Adrenal gland (tissue), 12 donors: Measurements from ENCODE around the gene LAMA2. TPM values are rescaled to one million over a fixed set of nuclear protein-coding genes. Genes with fewer than 3 reads are reported as not detected.

ENCODE experiments used
- DNase-seq, 7 donors: peaks; one replicate each; pipeline ENCODE4 v3.0.0-alpha.2; 2019 to 2020
- H3K27ac ChIP-seq, 5 donors: fragments of 200-600 bp; sonication (generic) in 4 of 5; 1 replicate in 3 of 5; 2 replicates in 2 of 5; pipeline versions ENCODE4 v1.5.1 to v1.8.0; 2016 to 2020; ENCODE audit warnings: mild to moderate bottlenecking in 1 of 5
- H3K27me3 ChIP-seq: fragments of 200-600 bp; 2 replicates; pipeline ENCODE4 v1.8.0; 2021
- H3K36me3 ChIP-seq, 2 donors: fragments of 200-600 bp; replicated peaks in 1 of 2; 1 replicate in 1 of 2; 2 replicates in 1 of 2; pipeline versions ENCODE4 v1.5.1 to v1.8.0; 2018 to 2022
- H3K4me1 ChIP-seq, 2 donors: fragments of 200-600 bp; replicated peaks in 1 of 2; 1 replicate in 1 of 2; 2 replicates in 1 of 2; pipeline versions ENCODE4 v1.5.1 to v1.8.0; 2018 to 2021
- H3K4me3 ChIP-seq, 4 donors: fragments of 200-600 bp; sonication (generic) in 3 of 4; one replicate each; pipeline ENCODE4 v1.5.1; 2016 to 2018
- H3K9me3 ChIP-seq, 3 donors: fragments of 200-600 bp; sonication (generic) in 1 of 3; replicated peaks in 1 of 3; 1 replicate in 2 of 3; 2 replicates in 1 of 3; pipeline versions ENCODE4 v1.5.1 to v1.8.0; 2016 to 2021
- POLR2A ChIP-seq, 2 donors: fragments of 450-650 bp; IDR thresholded peaks; one replicate each; pipeline ENCODE4 v1.6.1; 2017; ENCODE audit warnings: antibody characterized with exemption in 2 of 2, mild to moderate bottlenecking in 2 of 2, moderate library complexity in 1 of 2
- WGBS, 4 donors: extraction: QIAGEN DNeasy Blood & Tissue Kit in 2 of 4; methylation state at CpG; one replicate each; pipeline versions ENCODE4 v1.1.5 to v1.1.7; 2013 to 2017; 5-methylcytosine and 5-hydroxymethylcytosine counted together
- intact Hi-C, 2 donors: fragments of 100-400 bp; cut with DNase I; formaldehyde crosslinking; loops; one replicate each; pipeline versions ENCODE4 v1.14.1 to v1.15.0; 2022 to 2023
- polyA plus RNA-seq, 3 donors: library from polyadenylated mRNA; stranded (reverse); fragments of 200-250 nt in 2 of 3; fragments of 350-450 nt in 1 of 3; fragmentation: Illumina TruSeq in 1 of 3; extraction: RNeasy Lipid Tissue Mini Kit (QIAGEN cat#74804) in 1 of 3; gene quantifications; one replicate each; pipeline ENCODE4 v1.2.3, GENCODE V29; 2013 to 2014
- total RNA-seq, 9 donors: library from RNA; depleted of rRNA in 4 of 9; stranded (reverse); fragments of >200 nt in 4 of 9; fragments of 120-200 nt in 1 of 9; fragmentation: NEBNext Ultra II Directional in 1 of 9; extraction: Animal tissue kit (Norgen Biotek cat#: 25700) in 1 of 9; gene quantifications; one replicate each; pipeline versions ENCODE4 v1.1.0 to v1.2.4, GENCODE V29; 2013 to 2023
- TF ChIP-seq, protein P1 (sequence below), 6 experiments: fragments of 450-650 bp in 4 of 6; fragments of 200-600 bp in 2 of 6; sonication (generic) in 1 of 6; IDR thresholded peaks; 1 replicate in 5 of 6; 2 replicates in 1 of 6; pipeline versions ENCODE4 v1.5.1 to v1.8.0; 2016 to 2021; ENCODE audit warnings: antibody characterized with exemption in 6 of 6, mild to moderate bottlenecking in 2 of 6, moderate library complexity in 1 of 6
- donor health status: healthy with polysubstance abuse.
- donor health status: Bipolar disorder and iron deficiency.
- donor health status: DM: yes; HTN: yes; CAD: no.
- donor health status: DM: no; HTN: no; CAD: no.
- donor health status: DM: no; HTN: no; CAD: no.
- donor health status: DM: yes; HTN: yes; CAD: no.

The LAMA2 gene
- total and polyA plus RNA-seq, 12 donors: 5.8 to 105 (median 38.9) TPM

DNA sequence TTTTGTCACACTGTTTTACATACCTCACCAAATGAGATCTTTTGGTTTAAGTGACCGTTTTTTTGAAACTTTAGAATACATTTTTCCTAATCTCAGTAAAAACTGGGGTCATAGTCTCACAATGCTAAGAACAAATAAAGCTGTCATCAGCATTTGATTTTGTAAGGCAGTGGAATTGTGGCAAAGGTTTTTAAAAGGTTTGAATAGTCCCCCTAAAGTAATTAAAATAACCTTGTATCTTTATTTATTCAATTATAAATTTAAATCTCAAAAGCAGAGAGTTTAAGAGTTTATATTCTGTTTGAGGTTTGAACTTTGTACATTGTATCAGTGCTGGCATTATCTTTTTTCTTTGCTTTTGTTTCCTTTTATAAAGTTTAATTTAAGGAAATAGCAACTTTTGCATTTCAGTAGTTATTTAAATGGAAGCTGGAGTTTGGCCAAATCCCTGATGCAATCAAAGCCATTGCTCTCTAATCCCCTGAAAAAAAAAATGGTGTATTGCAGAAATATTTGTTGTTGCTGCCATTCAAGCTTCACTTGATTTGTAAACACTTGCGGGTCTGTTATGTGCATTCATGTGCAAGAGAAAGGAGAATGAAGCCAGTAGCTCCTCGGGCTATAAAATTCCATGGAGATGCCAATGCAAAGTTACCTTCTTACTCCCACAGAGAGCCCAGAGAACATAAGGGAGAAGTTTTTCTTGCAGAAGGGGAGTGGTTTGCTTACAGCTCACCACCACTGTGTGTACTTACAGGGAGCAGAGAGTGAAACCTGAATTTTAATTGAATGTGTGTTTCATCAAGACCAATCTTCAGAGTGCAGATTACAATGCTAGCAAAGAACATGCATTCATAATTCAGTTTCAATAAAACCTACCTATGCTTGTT lies 435.2 kb downstream of the LAMA2 start:
- WGBS, 4 donors: 36 to 45% (median 43%) methylated on average over 3 of the region's 3 CpGs
- Histone ChIP-seq H3K4me3 (no peak overlapping the region), H3K9me3 (no peaks in the 10 kb centered on the region), H3K4me1 (no peaks in the 10 kb centered on the region), H3K27ac (no peak overlapping the region), H3K36me3 (no peaks in the 10 kb centered on the region), H3K27me3 (no peaks in the 10 kb centered on the region)
- intact Hi-C loops: no loop called here
- TF ChIP-seq, protein P1, sequence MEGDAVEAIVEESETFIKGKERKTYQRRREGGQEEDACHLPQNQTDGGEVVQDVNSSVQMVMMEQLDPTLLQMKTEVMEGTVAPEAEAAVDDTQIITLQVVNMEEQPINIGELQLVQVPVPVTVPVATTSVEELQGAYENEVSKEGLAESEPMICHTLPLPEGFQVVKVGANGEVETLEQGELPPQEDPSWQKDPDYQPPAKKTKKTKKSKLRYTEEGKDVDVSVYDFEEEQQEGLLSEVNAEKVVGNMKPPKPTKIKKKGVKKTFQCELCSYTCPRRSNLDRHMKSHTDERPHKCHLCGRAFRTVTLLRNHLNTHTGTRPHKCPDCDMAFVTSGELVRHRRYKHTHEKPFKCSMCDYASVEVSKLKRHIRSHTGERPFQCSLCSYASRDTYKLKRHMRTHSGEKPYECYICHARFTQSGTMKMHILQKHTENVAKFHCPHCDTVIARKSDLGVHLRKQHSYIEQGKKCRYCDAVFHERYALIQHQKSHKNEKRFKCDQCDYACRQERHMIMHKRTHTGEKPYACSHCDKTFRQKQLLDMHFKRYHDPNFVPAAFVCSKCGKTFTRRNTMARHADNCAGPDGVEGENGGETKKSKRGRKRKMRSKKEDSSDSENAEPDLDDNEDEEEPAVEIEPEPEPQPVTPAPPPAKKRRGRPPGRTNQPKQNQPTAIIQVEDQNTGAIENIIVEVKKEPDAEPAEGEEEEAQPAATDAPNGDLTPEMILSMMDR (IDR thresholded peaks at IDR 0.05): no peak
- TF ChIP-seq POLR2A (IDR thresholded peaks at IDR 0.05): no peak
- no peak for DNase-seq

DNA sequence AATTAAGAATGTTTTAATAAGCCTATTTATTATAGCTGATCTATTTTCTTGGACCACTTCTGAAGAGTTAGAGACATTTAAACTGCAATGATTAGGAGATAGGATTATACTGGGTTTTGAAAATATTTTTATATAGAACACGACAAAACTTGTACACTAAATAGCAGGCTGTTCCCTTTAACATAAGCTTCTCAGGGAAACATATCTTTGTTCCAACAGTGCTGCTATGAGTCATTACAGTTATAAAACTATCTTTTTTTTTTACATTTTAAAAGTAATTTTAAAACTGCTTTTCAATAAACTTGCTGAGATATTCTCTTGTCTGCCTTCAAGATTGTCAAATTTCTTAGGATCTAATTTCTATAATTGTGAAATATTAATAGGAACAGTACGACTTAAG lies 438.0 kb downstream of the LAMA2 start:
- 74 to 83% (median 81%) methylated on average over 2 of the region's 2 CpGs for WGBS, 4 donors
- intact Hi-C loops: no loop called here
- H3K9me3 ChIP-seq: no peaks in the 10 kb centered on the region
- H3K27me3 ChIP-seq: no peaks in the 10 kb centered on the region
- DNase-seq: no peak
- H3K4me3 ChIP-seq: no peak overlapping the region
- no peak overlapping the region for H3K27ac ChIP-seq
- H3K4me1 ChIP-seq: no peaks in the 10 kb centered on the region
- H3K36me3 ChIP-seq: no peaks in the 10 kb centered on the region
- TF ChIP-seq, protein P1 (IDR thresholded peaks at IDR 0.05): no peak
- TF ChIP-seq POLR2A (IDR thresholded peaks at IDR 0.05): no peak

DNA sequence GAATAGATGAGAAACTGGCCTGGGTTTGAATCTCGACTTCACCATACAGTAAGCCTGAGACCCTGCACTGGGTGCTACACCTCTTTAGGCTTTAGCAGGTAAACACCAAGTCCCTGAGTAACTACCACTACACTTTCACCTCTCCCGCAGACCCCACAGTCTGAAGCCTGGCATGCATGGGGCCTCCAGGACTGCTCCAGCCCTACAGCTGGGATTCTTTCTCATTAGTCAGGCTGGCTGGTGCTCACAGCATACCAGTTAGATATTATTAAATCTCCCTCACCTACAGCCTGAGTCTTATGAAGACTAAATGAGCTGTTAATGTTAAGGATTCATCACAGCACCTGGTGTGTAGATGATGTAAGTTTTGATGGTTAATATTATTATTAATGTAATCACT lies 438.4 kb downstream of the LAMA2 start:
- DNase-seq: no peak
- H3K4me1 ChIP-seq: no peaks in the 10 kb centered on the region
- no peak for TF ChIP-seq POLR2A (IDR thresholded peaks at IDR 0.05)
- TF ChIP-seq, protein P1 (IDR thresholded peaks at IDR 0.05): no peak
- H3K27me3 ChIP-seq: no peaks in the 10 kb centered on the region
- H3K36me3 ChIP-seq: no peaks in the 10 kb centered on the region
- intact Hi-C loops: no loop called here
- H3K4me3 ChIP-seq: no peak overlapping the region
- no peaks in the 10 kb centered on the region for H3K9me3 ChIP-seq
- H3K27ac ChIP-seq: no peak overlapping the region
- WGBS, 4 donors: 82 to 92% (median 87%) methylated on average over 2 of the region's 2 CpGs

- Histone ChIP-seq H3K4me3 (no peak overlapping the region), H3K36me3 (no peaks in the 10 kb centered on the region), H3K9me3 (no peaks in the 10 kb centered on the region), H3K27ac (no peak overlapping the region), H3K27me3 (no peaks in the 10 kb centered on the region), H3K4me1 (no peaks in the 10 kb centered on the region)
- DNase-seq: no peak
- TF ChIP-seq POLR2A (IDR thresholded peaks at IDR 0.05): no peak
- TF ChIP-seq, protein P1 (IDR thresholded peaks at IDR 0.05): no peak
- intact Hi-C loops: no loop called here
- WGBS, 4 donors: 82 to 94% (median 93%) methylated on average over 5 of the region's 5 CpGs
These were observed 441.4 kb downstream of the LAMA2 start for GRCh38 chr6:129324345-129324744.
